Stimulated activated CD8-positive, alpha-beta memory T cell treated with anti-CD3 and anti-CD28 coated beads, Interleukin-15, amount 100 ng/mL, for 48 hours (primary cell): ENCODE measurements around the gene DENR.
"Not testable (repeated sequence)": the region's sequence is repeated elsewhere in the genome, so short reads cannot be mapped to it uniquely, and the experiment has no call there.

Source experiments
- DNase-seq, 2 donors: peaks; one replicate each; pipeline ENCODE4 v3.0.0-alpha.2; 2020; ENCODE audit warnings: low read depth in 2 of 2

DENR gene

GRCh38 chr12:122752464-122753318 lies at the start of gene DENR:
Gene DENR (plus strand): TSS chr12:122752824. CDS start chr12:122753702, 878 bp downstream.
- DNase-seq: peak; percentile 99

DNA sequence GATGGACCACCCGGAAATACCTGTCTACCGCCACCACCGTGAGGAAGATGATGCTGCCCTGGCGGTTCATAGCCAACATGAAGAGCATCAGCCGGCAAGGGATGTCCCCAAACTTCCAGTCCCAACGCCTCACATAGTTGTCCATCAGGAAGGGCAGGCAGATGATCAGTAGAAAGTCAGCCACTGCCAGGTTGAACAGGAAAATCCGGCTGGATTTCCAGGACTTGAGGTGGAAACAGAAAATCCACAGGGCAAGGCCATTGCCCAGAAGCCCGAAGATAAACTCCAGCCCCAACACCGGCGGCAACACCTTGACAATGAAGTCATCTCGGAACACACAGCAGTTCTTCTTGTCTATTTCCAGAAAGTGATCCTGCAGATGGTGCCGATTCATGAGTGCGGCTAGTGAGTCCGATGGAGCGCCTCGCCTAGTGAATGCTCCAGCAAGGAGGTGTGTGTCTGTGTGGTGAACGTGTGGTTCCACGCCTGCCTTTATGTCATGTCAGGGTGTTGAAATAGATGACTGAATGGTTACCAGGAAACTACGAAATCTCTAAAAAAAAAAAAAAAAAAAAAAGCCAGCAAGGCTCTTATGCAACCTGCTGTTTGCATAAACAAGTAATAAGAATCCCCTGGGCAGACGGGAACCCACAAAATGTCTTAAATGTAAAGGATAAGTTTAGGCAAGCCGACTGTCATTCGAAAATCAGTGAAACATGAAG lies 49.6 kb upstream of the DENR start, which contains the start of gene HCAR2:
Gene HCAR2 (minus strand): TSS at position 468 of the 722 bp plus-strand sequence. CDS start 74 bp downstream, at position 394.
- not testable (repeated sequence) for DNase-seq

- not testable (repeated sequence) for DNase-seq
Observed at GRCh38 chr12:122703841-122704240, 48.8 kb upstream of the DENR start.

GRCh38 chr12:122709287-122709686 lies 43.3 kb upstream of the DENR start:
- DNase-seq: not testable (repeated sequence)

DNA sequence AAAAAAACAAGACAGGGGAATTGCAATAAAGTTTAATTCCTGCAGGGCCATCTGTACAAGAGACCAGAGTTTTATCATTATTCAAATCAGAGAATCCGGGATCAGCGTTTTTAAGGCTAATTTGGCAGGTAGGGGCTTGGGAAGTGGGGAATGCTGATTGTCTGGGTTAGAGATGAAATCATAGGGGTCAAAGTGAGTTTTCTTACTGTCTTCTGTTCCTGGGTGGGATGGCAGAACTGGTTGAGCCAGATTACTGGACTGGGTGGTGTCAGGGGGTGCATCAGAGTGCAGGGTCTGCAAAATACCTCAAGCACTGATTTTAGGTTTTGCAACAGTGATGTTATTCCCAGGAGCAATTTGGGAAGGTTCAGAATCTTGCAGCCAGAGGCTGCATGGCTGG lies 42.3 kb upstream of the DENR start:
- not testable (repeated sequence) for DNase-seq

DNA sequence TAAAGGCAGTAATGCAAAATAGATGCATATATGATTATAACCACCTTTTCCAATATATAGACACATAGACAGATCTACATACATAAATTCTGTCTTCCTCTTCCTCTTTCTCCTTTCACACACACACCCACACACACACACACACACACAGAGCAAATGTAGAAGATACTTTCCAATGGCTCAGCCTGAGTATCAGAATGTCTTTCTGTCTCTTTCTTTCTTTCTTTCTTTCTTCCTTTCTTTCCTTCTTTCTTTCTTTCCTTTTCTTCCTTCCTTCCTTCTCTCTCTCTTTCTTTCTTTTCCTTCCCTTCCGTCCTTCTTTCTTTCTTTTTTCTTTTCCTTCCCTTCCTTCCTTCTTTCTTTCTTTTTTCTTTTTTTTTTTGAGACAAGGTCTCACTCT lies 41.4 kb upstream of the DENR start:
- DNase-seq: not testable (repeated sequence)

DNA sequence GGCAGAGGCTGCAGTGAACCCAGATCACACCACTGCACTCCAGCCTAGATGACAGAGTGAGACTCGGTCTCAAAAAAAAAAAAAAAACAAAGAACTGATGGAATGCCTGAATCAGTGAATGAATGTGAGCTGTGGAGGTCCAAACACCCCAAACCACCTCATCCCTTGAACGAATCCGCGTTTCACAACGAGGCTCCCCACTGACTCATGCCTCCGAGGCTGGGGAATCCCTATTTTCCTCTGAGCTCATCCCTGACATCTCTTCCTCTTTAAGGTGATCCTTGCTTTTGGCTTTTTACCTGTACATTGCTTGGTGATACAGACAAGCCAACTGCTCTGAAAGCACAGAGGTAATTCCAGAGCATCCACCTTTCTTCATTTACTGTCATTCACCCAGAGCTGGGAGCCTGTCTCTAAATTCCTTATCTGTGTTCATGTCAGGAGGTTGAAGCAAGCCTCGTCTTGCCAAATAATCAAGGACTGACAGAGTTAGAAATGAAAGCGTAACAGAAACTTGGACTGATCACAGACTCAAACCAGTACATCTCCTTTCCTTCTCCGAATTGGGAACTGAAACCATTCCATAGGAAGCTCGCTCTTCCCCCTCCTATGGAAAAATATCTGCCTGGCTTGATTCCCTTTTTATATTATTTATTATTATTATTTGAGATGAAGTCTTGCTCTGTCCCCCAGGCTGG lies 39.0 kb upstream of the DENR start:
- DNase-seq: not testable (repeated sequence)

- DNase-seq: not testable (repeated sequence)
Observed at GRCh38 chr12:122715211-122715610, 37.4 kb upstream of the DENR start.

GRCh38 chr12:122716658-122717057 lies 36.0 kb upstream of the DENR start, which contains the start of gene HCAR3:
Gene HCAR3 (minus strand): TSS chr12:122716811. CDS start chr12:122716737, 74 bp downstream.
- not testable (repeated sequence) for DNase-seq

DNA sequence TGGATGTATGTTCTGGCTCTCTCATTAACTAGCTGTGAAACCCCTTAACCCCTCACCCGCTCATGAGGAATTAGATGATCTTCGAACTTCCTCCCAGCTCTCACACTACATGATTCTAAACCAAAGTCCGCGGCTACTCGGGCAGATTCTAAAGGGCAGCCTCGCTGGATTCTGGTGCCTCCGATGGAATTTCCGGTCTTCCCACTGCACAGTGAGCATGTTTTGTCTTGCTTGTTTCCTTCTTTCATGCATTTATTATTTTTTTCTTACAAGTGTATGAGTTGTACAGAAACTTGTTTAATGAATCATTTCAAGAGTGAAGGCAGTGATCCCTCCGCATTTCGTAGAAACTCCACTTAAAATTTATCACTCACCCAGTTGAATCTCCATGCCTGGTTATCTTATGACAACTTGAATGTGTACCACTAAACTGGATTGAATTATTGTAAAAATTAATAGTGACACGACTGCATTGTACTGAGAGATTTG lies 31.5 kb upstream of the DENR start:
- no peak for DNase-seq

- DNase-seq: no peak
Observed at GRCh38 chr12:122722387-122722786, 30.2 kb upstream of the DENR start.

- no peak for DNase-seq
Observed at GRCh38 chr12:122724641-122725243, 27.9 kb upstream of the DENR start.

GRCh38 chr12:122725452-122726079 lies 27.1 kb upstream of the DENR start:
- DNase-seq: no peak

- DNase-seq: no peak
Observed at GRCh38 chr12:122726080-122726558, 26.5 kb upstream of the DENR start.

DNA sequence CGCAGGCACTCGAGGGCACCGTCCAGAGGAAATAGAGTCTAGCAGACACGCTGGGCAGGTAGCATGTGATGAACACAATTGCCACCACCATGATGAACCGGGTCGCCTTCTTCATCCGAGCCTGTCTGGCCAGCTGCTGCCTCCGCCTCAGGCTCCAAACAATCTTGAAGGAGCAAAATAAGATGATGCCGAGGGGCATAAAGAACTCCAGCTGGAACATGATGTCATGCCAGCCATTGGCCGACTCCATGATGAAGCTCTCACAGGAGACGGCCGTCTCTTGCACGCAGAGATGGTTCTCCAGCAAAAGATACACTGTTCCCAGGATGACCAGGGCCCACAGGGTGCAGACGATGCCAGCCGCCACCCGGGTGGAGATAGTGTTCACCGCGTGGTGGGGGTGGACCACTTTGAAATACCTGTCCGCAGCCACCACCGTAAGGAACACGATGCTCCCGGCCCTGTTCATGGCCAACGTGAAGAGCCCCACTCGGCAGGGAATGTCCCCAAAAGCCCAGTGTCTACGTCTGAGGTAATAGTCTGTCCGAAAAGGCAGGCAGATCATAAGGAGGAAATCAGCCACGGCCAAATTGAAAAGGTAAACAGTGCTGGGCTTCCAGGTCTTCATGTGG lies 22.9 kb upstream of the DENR start:
- no peak for DNase-seq

GRCh38 chr12:122730215-122731014 lies 22.2 kb upstream of the DENR start, which contains the start of gene HCAR1:
Gene HCAR1 (minus strand): TSS chr12:122730844. CDS start chr12:122730339, 505 bp downstream.
- peak; percentile 27 to 50 for DNase-seq

GRCh38 chr12:122732170-122732569 lies 20.5 kb upstream of the DENR start:
- DNase-seq: peak in 1 of 2 donors; percentile 14

DNA sequence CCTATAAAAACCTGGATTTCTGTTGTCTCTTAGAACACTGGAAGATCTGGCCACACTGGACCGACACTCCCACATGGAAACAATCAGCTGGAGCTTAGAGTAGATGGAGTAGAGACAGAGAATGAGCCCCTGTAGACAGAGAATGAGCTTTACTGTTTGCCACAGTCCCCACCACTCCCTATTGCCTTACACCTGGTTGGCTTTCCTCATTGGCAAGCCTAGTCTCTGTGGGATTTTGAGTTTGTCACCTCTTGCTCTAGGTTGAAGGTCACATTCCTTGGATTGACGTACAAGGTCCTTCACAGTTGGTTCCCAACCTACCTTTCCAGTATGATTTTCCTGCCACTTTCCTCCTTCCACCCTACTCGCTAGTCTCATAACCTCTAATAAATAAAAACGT lies 20.0 kb upstream of the DENR start:
- no peak for DNase-seq

DNA sequence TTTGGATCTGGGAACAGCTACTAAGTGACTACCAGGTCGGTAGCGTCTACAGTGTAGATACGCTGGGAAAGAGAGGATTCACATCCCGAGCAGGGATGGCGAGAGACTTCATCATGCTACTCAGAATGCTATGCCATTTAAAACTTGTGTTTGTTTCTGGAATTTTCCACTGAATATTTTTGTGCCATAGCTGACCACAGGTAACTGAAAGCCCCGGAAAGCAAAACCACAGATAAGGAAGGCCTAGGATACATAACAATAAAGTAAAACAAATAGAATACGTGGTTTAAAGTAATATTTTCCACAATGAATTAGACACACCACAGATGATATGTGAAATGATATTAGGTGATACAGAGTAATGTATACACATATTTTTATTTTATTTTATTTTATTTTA lies 14.1 kb upstream of the DENR start:
- DNase-seq: no peak
